GM19035 (cell line): ENCODE data around the gene ERBB4.

Source experiments
- ATAC-seq: cut with Tn5 transposase; IDR thresholded peaks from one replicate; pipeline ENCODE4 v1.9.1; 2021; ENCODE audit not compliant: unreplicated experiment

The ERBB4 gene

GRCh38 chr2:211495339-211495738 is 1043.3 kb downstream of the ERBB4 start:
- no peak for ATAC-seq

DNA sequence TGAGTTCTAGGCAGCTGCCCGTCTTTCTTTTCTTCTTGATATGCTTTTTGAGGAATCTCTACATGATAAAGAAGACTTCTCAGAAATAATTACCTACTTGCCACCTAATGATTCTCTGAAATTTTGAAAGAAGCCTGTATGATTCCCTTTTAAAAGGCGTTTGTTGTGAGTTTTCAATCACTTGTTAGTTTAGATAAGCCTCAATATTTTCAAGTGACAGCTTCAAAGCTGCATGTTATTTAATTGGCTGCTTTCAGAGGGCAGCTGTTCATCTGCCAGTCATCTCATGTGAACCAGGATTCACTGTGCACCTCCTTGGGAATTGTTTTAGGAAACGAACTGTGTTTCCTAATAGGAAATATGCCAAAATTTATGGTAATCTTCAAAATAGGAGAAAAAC is 1044.1 kb downstream of the ERBB4 start:
- no peak for ATAC-seq

DNA sequence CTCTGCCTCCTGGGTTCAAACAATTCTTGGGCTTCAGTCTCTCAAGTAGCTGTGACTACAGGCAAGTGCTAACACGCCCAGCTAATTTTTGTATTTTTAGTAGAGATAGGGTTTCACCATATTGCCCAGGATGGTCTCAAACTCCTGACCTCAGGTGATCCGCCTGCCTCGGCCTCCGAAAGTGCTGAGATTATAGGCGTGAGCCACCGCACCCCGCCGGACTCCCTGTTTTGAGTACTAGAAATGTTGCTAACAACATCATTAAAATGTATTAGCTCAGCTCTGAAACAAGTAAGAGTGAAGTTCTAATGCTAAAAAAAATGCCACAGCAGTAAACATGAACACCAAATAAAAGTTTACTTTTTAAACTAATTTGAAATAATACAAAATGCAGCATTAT is 1044.5 kb downstream of the ERBB4 start:
- ATAC-seq, result no peak

DNA sequence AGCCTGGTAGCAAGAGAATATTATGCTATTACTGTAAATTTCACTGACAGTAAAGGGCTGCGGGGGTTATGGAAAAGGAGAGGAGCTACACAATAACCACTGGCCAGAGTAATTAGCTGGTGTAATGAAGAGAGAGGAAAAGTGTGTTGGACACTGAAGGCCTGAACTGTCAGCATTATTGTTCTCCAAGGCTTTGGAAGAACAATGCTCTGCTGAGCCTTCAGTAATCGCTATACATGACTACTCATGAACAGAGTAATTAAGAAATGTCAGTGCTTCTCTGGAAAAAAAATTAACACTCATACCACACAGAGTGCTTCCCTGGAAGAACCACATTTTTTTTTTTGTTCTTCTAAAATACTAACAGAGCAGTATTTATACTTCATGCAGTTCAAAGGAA is 1050.9 kb downstream of the ERBB4 start:
- no peak for ATAC-seq

DNA sequence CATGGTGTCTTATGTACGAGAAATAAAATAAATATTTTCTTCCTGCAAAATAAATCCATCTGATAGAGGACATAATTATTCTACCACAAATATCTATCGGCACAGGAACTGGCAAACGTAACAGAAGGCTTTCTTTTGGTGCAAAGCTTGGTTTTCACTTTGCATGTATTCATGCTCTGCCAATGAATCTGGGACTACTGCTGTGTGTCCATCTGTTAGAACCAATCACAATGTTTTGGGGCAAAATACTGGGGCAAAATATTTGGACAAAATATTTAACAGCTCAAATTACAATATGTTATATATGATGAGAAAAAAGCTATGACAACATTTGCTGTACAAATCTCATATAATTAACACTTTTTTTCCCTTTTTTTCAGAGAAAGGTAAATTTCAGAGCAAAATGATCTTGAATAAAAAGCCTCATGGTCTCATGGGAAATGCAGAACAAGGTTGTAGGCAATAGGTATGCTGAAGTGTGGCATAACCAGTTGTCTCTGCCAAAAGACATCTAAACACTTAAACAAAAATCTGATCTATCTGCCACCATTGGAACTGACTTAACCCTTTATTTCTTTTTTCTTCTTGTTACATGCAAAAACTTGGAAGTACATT is 1059.0 kb downstream of the ERBB4 start:
- ATAC-seq, result no peak

- no peak for ATAC-seq
Observed at GRCh38 chr2:211477537-211478275, 1060.9 kb downstream of the ERBB4 start.

DNA sequence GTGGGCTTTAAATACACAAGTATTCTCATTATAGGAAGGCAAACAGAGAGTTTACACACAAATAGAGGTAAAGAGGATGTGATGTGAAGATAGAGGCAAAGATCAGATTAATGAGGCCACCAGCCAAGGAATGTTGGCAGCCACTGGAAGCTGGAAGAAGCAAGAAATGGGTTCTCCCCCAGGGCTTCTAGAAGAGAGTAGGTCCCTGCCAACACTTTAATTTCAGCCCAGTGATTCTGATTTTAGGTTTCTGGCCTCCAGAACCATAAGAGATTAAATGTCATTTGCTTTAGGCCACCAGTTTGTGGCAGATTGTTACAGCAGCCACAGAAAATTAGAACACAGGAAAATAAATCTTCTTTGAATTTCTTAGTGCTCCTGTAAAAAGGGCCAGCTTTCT is 1065.5 kb downstream of the ERBB4 start:
- ATAC-seq, result no peak

DNA sequence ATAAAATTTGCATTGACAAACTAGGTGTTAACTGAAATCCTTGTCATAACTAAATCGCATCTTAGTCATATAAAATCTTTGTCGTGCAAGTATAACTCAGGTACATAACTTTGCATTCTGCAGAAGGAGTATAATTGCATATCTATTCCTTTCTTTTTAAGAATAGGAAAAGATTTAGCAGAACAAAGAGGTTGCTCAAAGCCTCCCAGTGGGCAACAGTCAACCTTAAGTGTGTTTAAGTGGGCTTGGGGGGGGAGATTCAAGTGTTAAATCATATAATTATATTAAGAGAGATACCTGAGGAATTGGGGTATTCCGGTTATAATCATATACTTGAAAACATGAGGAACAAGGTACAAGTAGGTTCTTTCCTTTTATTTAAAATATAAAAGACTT is 1068.9 kb downstream of the ERBB4 start:
- ATAC-seq, result no peak

GRCh38 chr2:211468877-211469663 is 1069.5 kb downstream of the ERBB4 start:
- no peak for ATAC-seq

- ATAC-seq, result no peak
Observed at GRCh38 chr2:211468217-211468616, 1070.4 kb downstream of the ERBB4 start.

- ATAC-seq, result no peak
Observed at GRCh38 chr2:211463397-211463796, 1075.2 kb downstream of the ERBB4 start.

GRCh38 chr2:211458974-211459373 is 1079.6 kb downstream of the ERBB4 start:
- no peak for ATAC-seq

DNA sequence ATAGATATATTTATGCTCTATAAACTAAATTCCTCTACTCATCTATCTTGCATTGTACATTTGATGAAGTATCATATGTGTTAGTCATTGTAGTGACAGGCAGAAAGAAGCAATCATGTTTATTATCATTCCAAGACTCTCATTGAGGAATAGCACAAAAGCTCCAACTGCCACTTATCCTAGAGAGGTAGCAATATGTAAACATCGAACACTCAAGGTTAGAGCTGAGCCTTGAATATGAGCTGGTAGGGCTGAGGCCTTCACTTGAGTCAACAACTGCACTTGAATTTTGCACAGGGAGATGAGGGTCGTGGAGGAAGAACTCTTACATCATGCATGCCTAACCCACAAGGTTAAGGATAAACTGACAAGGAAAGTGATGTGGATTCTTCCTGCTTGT is 1081.3 kb downstream of the ERBB4 start:
- no peak for ATAC-seq

- peak; percentile 72 for ATAC-seq
Observed at GRCh38 chr2:211455216-211455841, 1083.3 kb downstream of the ERBB4 start.

GRCh38 chr2:211454679-211455078 is 1083.9 kb downstream of the ERBB4 start:
- no peak for ATAC-seq

GRCh38 chr2:211453311-211453887 is 1085.2 kb downstream of the ERBB4 start:
- ATAC-seq, result no peak

- no peak for ATAC-seq
Observed at GRCh38 chr2:211451642-211452041, 1087.0 kb downstream of the ERBB4 start.

DNA sequence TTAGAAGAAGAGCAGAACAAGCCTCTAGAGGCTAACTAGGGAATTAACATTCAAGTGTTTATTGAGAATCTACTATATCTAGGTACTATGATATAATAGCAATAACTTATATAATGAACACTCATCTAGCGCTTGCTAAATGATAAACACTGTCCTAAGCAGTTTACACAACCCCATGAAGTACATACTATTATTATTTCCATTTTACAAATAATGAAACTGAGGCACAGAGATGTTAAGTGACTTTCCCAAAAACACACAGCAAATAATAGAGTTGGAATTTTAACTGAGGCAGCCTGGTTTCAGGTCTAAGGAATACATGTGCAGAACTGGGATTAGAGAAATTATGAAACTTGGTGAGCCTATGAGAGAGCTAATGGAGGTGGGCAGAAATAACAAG is 1088.8 kb downstream of the ERBB4 start:
- no peak for ATAC-seq

DNA sequence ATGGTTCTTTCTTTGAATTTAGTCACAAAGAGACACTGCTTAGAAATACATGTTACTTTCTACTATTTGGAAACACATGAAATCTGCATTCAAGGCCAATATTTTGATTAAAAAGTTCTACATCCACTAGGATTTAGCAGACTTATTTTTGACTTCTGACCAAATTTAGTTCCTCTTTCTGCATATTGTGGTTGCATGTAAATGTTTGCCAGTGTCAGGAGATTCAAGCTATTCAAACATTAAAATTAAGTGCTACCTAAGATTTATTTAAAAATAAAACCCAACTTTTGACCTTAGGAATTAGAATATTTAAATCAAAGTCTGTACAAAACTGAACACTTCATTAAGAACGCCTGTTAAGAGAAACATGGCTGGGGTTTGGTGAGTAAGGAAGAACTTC is 1091.1 kb downstream of the ERBB4 start:
- no peak for ATAC-seq

DNA sequence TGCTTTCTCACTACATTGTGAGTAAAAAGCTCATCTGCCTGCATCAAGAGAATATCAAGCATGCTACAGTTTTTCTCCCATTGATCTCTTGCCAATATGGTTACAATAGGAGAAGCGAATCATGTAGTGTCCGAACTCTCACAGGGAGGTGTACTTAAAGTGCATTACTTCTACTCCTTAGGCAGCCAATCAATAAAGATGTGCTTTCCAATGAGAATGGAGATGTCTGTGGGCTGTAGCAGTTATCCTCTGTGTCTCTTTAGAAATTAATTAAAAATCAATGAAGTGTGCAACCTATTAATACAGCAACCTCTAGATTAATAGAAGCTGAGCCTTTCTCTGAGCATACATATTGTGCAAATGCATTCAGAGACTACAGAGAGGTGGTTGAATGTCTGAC is 1098.5 kb downstream of the ERBB4 start:
- no peak for ATAC-seq

DNA sequence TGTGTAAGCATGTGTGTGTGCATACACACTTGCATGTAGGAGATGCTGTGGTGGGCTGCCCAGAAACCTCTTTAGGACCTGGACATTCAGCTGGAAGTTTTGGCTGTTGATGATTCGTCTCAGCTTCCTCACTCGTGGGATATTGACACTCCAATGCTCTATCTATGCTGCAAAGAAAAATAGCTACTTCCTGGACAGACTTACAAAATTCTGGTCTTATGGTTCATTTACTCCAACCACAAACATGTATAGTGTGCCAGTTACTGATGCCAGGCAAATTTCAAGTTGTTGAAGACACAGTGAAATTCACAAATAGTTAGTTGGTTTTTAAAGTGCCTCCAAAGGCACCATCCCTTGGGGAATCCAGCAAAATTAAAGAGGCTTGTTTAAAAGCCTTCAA is 1099.6 kb downstream of the ERBB4 start:
- ATAC-seq, result no peak
